HEK293 (cell line): ENCODE data around the gene PIK3R2.

ENCODE experiments used
- PRDM1 ChIP-seq: fragments of 450-650 bp; formaldehyde crosslinking; IDR thresholded peaks from 2 replicates; pipeline ENCODE4; 2016; ENCODE audit warnings: missing biosample characterization, missing genetic modification characterization
- TCF7L2 ChIP-seq: IDR thresholded peaks from 2 replicates; pipeline ENCODE4 v1.6.1; 2011; ENCODE audit warnings: low read depth, mild to moderate bottlenecking, inconsistent platforms, low read length, moderate library complexity, borderline replicate concordance
- ZEB2 ChIP-seq: fragments of 450-650 bp; formaldehyde crosslinking; IDR thresholded peaks from 2 replicates; pipeline ENCODE4 v1.5.1; 2016; ENCODE audit warnings: missing biosample characterization, missing genetic modification characterization
- ZNF184 ChIP-seq: fragments of 450-650 bp; IDR thresholded peaks from 2 replicates; pipeline ENCODE4 v1.5.1; 2018; ENCODE audit warnings: missing biosample characterization, mild to moderate bottlenecking, missing genetic modification characterization
- TF ChIP-seq, protein P1 (sequence below): fragments of 450-650 bp; formaldehyde crosslinking; IDR thresholded peaks from 2 replicates; pipeline ENCODE4 v1.5.1; 2016; ENCODE audit warnings: missing biosample characterization, missing genetic modification characterization
- TF ChIP-seq, protein P2 (sequence below): fragments of 450-650 bp; formaldehyde crosslinking; optimal IDR thresholded peaks from 2 replicates; pipeline ENCODE3; 2016; ENCODE audit warnings: missing biosample characterization, mild to moderate bottlenecking, missing genetic modification characterization
- TF ChIP-seq, protein P3 (sequence below): fragments of 450-650 bp; formaldehyde crosslinking; IDR thresholded peaks from 2 replicates; pipeline ENCODE4 v1.5.1; 2017; ENCODE audit warnings: missing biosample characterization, missing genetic modification characterization
- TF ChIP-seq, protein P4 (sequence below): fragments of 450-650 bp; formaldehyde crosslinking; conservative IDR thresholded peaks from 2 replicates; pipeline ENCODE4 v1.5.1; 2016; ENCODE audit warnings: low read depth, missing biosample characterization, missing genetic modification characterization
- TF ChIP-seq, protein P5 (sequence below): fragments of 450-650 bp; formaldehyde crosslinking; IDR thresholded peaks from 2 replicates; pipeline ENCODE4 v1.5.1; 2016; ENCODE audit warnings: missing biosample characterization, missing genetic modification characterization
- TF ChIP-seq, protein P6 (sequence below): fragments of 450-650 bp; formaldehyde crosslinking; IDR thresholded peaks from 2 replicates; pipeline ENCODE4; 2016; ENCODE audit warnings: missing biosample characterization, missing genetic modification characterization

DNA sequence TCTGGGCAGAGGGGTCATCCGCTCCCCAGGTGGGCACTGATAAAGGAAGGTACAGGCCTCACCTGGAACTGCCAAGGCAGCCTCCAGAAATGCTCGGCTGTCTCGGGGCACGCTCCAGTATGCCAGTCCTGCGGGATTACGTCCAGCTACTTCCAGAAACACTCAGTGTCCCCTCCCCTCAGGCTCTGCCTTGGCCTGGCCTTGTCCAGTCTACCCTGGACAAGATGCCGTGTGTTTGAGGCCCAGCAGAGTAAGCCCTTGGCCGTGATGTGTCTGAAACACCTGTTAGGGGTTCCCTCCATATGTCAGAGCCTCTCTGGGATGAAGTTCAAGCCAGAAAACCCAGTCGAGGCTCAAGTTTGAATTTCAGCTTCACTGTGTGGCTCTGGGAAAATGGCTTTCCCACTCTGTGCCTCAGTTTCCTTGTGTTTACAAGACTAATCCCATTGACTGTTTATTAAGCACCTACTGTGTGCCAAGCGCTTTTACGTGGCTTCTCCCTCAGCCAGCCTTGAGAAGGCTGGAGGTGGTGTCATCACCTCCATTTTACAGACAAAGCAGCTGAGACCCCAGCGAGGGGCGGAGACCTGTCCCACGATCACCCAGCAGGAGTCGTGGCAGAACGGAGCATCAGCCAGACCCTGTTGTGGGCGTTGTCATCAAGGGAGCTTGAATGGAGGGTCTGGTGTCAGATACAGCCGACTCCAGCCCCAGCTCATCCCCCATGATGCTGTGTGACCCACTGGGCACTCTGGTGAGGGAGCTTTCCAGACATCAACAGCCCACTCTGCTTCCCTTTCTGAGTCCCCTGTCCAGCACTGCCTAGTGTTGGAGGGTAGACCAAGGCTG, 2.0 kb upstream of the PIK3R2 start:
- TF ChIP-seq, protein P1, sequence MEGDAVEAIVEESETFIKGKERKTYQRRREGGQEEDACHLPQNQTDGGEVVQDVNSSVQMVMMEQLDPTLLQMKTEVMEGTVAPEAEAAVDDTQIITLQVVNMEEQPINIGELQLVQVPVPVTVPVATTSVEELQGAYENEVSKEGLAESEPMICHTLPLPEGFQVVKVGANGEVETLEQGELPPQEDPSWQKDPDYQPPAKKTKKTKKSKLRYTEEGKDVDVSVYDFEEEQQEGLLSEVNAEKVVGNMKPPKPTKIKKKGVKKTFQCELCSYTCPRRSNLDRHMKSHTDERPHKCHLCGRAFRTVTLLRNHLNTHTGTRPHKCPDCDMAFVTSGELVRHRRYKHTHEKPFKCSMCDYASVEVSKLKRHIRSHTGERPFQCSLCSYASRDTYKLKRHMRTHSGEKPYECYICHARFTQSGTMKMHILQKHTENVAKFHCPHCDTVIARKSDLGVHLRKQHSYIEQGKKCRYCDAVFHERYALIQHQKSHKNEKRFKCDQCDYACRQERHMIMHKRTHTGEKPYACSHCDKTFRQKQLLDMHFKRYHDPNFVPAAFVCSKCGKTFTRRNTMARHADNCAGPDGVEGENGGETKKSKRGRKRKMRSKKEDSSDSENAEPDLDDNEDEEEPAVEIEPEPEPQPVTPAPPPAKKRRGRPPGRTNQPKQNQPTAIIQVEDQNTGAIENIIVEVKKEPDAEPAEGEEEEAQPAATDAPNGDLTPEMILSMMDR (tag by site-specific recombination): no peak
- TF ChIP-seq, protein P2, sequence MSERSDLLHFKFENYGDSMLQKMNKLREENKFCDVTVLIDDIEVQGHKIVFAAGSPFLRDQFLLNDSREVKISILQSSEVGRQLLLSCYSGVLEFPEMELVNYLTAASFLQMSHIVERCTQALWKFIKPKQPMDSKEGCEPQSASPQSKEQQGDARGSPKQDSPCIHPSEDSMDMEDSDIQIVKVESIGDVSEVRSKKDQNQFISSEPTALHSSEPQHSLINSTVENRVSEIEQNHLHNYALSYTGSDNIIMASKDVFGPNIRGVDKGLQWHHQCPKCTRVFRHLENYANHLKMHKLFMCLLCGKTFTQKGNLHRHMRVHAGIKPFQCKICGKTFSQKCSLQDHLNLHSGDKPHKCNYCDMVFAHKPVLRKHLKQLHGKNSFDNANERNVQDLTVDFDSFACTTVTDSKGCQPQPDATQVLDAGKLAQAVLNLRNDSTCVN (tag by site-specific recombination): no peak
- TF ChIP-seq TCF7L2 (no peak), ZEB2 (tag by site-specific recombination) (no peak), PRDM1 (tag by site-specific recombination) (no peak), ZNF184 (tag by site-specific recombination) (no peak)
- TF ChIP-seq, protein P3, sequence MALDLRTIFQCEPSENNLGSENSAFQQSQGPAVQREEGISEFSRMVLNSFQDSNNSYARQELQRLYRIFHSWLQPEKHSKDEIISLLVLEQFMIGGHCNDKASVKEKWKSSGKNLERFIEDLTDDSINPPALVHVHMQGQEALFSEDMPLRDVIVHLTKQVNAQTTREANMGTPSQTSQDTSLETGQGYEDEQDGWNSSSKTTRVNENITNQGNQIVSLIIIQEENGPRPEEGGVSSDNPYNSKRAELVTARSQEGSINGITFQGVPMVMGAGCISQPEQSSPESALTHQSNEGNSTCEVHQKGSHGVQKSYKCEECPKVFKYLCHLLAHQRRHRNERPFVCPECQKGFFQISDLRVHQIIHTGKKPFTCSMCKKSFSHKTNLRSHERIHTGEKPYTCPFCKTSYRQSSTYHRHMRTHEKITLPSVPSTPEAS (tag by site-specific recombination): no peak
- TF ChIP-seq, protein P4, sequence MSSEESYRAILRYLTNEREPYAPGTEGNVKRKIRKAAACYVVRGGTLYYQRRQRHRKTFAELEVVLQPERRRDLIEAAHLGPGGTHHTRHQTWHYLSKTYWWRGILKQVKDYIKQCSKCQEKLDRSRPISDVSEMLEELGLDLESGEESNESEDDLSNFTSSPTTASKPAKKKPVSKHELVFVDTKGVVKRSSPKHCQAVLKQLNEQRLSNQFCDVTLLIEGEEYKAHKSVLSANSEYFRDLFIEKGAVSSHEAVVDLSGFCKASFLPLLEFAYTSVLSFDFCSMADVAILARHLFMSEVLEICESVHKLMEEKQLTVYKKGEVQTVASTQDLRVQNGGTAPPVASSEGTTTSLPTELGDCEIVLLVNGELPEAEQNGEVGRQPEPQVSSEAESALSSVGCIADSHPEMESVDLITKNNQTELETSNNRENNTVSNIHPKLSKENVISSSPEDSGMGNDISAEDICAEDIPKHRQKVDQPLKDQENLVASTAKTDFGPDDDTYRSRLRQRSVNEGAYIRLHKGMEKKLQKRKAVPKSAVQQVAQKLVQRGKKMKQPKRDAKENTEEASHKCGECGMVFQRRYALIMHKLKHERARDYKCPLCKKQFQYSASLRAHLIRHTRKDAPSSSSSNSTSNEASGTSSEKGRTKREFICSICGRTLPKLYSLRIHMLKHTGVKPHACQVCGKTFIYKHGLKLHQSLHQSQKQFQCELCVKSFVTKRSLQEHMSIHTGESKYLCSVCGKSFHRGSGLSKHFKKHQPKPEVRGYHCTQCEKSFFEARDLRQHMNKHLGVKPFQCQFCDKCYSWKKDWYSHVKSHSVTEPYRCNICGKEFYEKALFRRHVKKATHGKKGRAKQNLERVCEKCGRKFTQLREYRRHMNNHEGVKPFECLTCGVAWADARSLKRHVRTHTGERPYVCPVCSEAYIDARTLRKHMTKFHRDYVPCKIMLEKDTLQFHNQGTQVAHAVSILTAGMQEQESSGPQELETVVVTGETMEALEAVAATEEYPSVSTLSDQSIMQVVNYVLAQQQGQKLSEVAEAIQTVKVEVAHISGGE (tag by site-specific recombination): no peak
- TF ChIP-seq, protein P5, sequence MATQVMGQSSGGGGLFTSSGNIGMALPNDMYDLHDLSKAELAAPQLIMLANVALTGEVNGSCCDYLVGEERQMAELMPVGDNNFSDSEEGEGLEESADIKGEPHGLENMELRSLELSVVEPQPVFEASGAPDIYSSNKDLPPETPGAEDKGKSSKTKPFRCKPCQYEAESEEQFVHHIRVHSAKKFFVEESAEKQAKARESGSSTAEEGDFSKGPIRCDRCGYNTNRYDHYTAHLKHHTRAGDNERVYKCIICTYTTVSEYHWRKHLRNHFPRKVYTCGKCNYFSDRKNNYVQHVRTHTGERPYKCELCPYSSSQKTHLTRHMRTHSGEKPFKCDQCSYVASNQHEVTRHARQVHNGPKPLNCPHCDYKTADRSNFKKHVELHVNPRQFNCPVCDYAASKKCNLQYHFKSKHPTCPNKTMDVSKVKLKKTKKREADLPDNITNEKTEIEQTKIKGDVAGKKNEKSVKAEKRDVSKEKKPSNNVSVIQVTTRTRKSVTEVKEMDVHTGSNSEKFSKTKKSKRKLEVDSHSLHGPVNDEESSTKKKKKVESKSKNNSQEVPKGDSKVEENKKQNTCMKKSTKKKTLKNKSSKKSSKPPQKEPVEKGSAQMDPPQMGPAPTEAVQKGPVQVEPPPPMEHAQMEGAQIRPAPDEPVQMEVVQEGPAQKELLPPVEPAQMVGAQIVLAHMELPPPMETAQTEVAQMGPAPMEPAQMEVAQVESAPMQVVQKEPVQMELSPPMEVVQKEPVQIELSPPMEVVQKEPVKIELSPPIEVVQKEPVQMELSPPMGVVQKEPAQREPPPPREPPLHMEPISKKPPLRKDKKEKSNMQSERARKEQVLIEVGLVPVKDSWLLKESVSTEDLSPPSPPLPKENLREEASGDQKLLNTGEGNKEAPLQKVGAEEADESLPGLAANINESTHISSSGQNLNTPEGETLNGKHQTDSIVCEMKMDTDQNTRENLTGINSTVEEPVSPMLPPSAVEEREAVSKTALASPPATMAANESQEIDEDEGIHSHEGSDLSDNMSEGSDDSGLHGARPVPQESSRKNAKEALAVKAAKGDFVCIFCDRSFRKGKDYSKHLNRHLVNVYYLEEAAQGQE: peak; percentile 65
- TF ChIP-seq, protein P6, sequence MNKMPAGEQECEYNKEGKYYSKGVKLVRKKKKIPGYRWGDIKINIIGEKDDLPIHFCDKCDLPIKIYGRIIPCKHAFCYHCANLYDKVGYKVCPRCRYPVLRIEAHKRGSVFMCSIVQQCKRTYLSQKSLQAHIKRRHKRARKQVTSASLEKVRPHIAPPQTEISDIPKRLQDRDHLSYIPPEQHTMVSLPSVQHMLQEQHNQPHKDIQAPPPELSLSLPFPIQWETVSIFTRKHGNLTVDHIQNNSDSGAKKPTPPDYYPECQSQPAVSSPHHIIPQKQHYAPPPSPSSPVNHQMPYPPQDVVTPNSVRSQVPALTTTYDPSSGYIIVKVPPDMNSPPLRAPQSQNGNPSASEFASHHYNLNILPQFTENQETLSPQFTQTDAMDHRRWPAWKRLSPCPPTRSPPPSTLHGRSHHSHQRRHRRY (tag by site-specific recombination): no peak
